HEK293 (cell line): Measurements from ENCODE around the gene TMEM184C.

ENCODE experiments used
- CTCF ChIA-PET: fragments of 350-600 bp; formaldehyde crosslinking; extraction: SDS; loops from one replicate; lab custom pipeline; 2021; ENCODE audit warnings: antibody characterized with exemption; lab: Yijun Ruan, JAX
- POLR2A ChIA-PET: fragments of 300-600 bp; formaldehyde crosslinking; extraction: SDS; loops from one replicate; lab custom pipeline; 2020; ENCODE audit warnings: antibody characterized with exemption, inconsistent platforms; lab: Yijun Ruan, JAX
- H3K27ac ChIP-seq: fragments of 200-500 bp; sonication (Bioruptor generic); 2 replicates; pipeline ENCODE4 v1.5.1; 2014; ENCODE audit warnings: low read depth, low read length, control low read depth, inconsistent platforms; ENCODE audit errors: extremely low read depth
- H3K36me3 ChIP-seq, 2 experiments: fragments of 200-500 bp in 1 of 2; sonication (Bioruptor generic) in 1 of 2; 1 replicate in 1 of 2; 2 replicates in 1 of 2; pipeline ENCODE4 v1.5.1; 2014 to 2017; ENCODE audit warnings: inconsistent platforms in 2 of 2, low read length in 2 of 2; ENCODE audit not compliant: control insufficient read depth in 2 of 2, insufficient read depth in 1 of 2
- H3K4me1 ChIP-seq: fragments of 200-500 bp; sonication (Bioruptor generic); 2 replicates; pipeline ENCODE4 v1.5.1; 2014; ENCODE audit warnings: mild to moderate bottlenecking, low read length, inconsistent platforms; ENCODE audit not compliant: control insufficient read depth, insufficient read depth
- H3K4me3 ChIP-seq: 2 replicates; pipeline ENCODE4 v1.5.1; 2011; ENCODE audit warnings: low read depth, mild to moderate bottlenecking, control low read depth, low read length, moderate library complexity
- H3K9me3 ChIP-seq: fragments of 200-500 bp; sonication (Bioruptor generic); 2 replicates; pipeline ENCODE4 v1.5.1; 2014; ENCODE audit warnings: low read depth, low read length, inconsistent platforms; ENCODE audit not compliant: control insufficient read depth, insufficient read depth
- FEZF1 ChIP-seq: fragments of 450-650 bp; formaldehyde crosslinking; IDR thresholded peaks from 2 replicates; pipeline ENCODE4 v1.5.1; 2016; ENCODE audit warnings: missing biosample characterization, missing genetic modification characterization
- GLIS1 ChIP-seq: fragments of 450-650 bp; formaldehyde crosslinking; IDR thresholded peaks from 2 replicates; pipeline ENCODE4 v1.5.1; 2016; ENCODE audit warnings: missing biosample characterization, missing genetic modification characterization
- MZF1 ChIP-seq: fragments of 450-650 bp; formaldehyde crosslinking; IDR thresholded peaks from 2 replicates; pipeline ENCODE4 v1.5.1; 2017; ENCODE audit warnings: missing biosample characterization, missing genetic modification characterization, borderline replicate concordance
- SP3 ChIP-seq: fragments of 450-650 bp; formaldehyde crosslinking; IDR thresholded peaks from 2 replicates; pipeline ENCODE4 v1.5.1; 2016; ENCODE audit warnings: missing biosample characterization, missing genetic modification characterization
- SP7 ChIP-seq: fragments of 450-650 bp; formaldehyde crosslinking; IDR thresholded peaks from 2 replicates; pipeline ENCODE4 v1.5.1; 2016; ENCODE audit warnings: missing biosample characterization, missing genetic modification characterization
- ZBTB21 ChIP-seq: fragments of 450-650 bp; formaldehyde crosslinking; IDR thresholded peaks from 2 replicates; pipeline ENCODE4 v1.5.1; 2017; ENCODE audit warnings: missing biosample characterization, missing genetic modification characterization
- ZFP41 ChIP-seq: fragments of 450-650 bp; formaldehyde crosslinking; IDR thresholded peaks from 2 replicates; pipeline ENCODE4 v1.5.1; 2016; ENCODE audit warnings: missing biosample characterization, missing genetic modification characterization, borderline replicate concordance
- ZNF146 ChIP-seq: fragments of 450-650 bp; formaldehyde crosslinking; IDR thresholded peaks from 2 replicates; pipeline ENCODE4 v1.5.1; 2016; ENCODE audit warnings: missing biosample characterization, missing genetic modification characterization
- ZNF202 ChIP-seq: fragments of 450-650 bp; formaldehyde crosslinking; IDR thresholded peaks from 2 replicates; pipeline ENCODE4 v1.5.1; 2016; ENCODE audit warnings: missing biosample characterization, missing genetic modification characterization, borderline replicate concordance
- ZNF510 ChIP-seq: fragments of 450-650 bp; formaldehyde crosslinking; IDR thresholded peaks from 2 replicates; pipeline ENCODE4 v1.5.1; 2018; ENCODE audit warnings: mild to moderate bottlenecking, missing genetic modification characterization, missing biosample characterization; ENCODE audit not compliant: insufficient replicate concordance
- ZNF514 ChIP-seq: fragments of 450-650 bp; formaldehyde crosslinking; IDR thresholded peaks from 2 replicates; pipeline ENCODE4 v1.5.1; 2016; ENCODE audit warnings: missing biosample characterization, missing genetic modification characterization
- ZNF558 ChIP-seq: fragments of 450-650 bp; formaldehyde crosslinking; IDR thresholded peaks from 2 replicates; pipeline ENCODE4 v1.5.1; 2016; ENCODE audit warnings: missing biosample characterization, missing genetic modification characterization
- ZNF596 ChIP-seq: fragments of 450-650 bp; IDR thresholded peaks from 2 replicates; pipeline ENCODE4 v1.5.0; 2018; ENCODE audit warnings: missing biosample characterization, mild to moderate bottlenecking, missing genetic modification characterization, moderate library complexity
- ZNF624 ChIP-seq: fragments of 450-650 bp; formaldehyde crosslinking; IDR thresholded peaks from 2 replicates; pipeline ENCODE4 v1.5.1; 2017; ENCODE audit warnings: missing biosample characterization, missing genetic modification characterization
- ZSCAN5A ChIP-seq: fragments of 450-650 bp; formaldehyde crosslinking; IDR thresholded peaks from 2 replicates; pipeline ENCODE4 v1.5.1; 2016; ENCODE audit warnings: missing biosample characterization, missing genetic modification characterization
- TF ChIP-seq, protein P1 (sequence below): fragments of 450-650 bp; formaldehyde crosslinking; IDR thresholded peaks from 2 replicates; pipeline ENCODE4 v1.5.1; 2016; ENCODE audit warnings: missing biosample characterization, missing genetic modification characterization
- TF ChIP-seq, protein P2 (sequence below): fragments of 450-650 bp; formaldehyde crosslinking; IDR thresholded peaks from 2 replicates; pipeline ENCODE4 v1.5.1; 2017; ENCODE audit warnings: missing biosample characterization, mild to moderate bottlenecking, missing genetic modification characterization, moderate library complexity
- TF ChIP-seq, protein P3 (sequence below): fragments of 450-650 bp; formaldehyde crosslinking; IDR thresholded peaks from 2 replicates; pipeline ENCODE4 v1.5.1; 2016; ENCODE audit warnings: missing biosample characterization, missing genetic modification characterization
- TF ChIP-seq, protein P4 (sequence below): fragments of 450-650 bp; formaldehyde crosslinking; IDR thresholded peaks from 2 replicates; pipeline ENCODE4 v1.5.1; 2017; ENCODE audit warnings: missing biosample characterization, missing genetic modification characterization
- TF ChIP-seq, protein P5 (sequence below): fragments of 450-650 bp; formaldehyde crosslinking; conservative IDR thresholded peaks from 2 replicates; pipeline ENCODE4 v1.5.1; 2016; ENCODE audit warnings: low read depth, missing biosample characterization, missing genetic modification characterization

Gene TMEM184C

GRCh38 chr4:147580396-147580795 is 36.8 kb upstream of the TMEM184C start:
- H3K36me3 ChIP-seq = no peaks in the 10 kb centered on the region
- TF ChIP-seq SP3 (tag by site-specific recombination) (no peak), ZNF202 (tag by site-specific recombination) (no peak), ZNF596 (tag by site-specific recombination) (no peak), ZNF146 (tag by site-specific recombination) (no peak), ZBTB21 (tag by site-specific recombination) (no peak), ZNF510 (no peak)
- TF ChIP-seq, protein P1, sequence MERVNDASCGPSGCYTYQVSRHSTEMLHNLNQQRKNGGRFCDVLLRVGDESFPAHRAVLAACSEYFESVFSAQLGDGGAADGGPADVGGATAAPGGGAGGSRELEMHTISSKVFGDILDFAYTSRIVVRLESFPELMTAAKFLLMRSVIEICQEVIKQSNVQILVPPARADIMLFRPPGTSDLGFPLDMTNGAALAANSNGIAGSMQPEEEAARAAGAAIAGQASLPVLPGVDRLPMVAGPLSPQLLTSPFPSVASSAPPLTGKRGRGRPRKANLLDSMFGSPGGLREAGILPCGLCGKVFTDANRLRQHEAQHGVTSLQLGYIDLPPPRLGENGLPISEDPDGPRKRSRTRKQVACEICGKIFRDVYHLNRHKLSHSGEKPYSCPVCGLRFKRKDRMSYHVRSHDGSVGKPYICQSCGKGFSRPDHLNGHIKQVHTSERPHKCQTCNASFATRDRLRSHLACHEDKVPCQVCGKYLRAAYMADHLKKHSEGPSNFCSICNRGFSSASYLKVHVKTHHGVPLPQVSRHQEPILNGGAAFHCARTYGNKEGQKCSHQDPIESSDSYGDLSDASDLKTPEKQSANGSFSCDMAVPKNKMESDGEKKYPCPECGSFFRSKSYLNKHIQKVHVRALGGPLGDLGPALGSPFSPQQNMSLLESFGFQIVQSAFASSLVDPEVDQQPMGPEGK (tag by site-specific recombination) = no peak
- TF ChIP-seq, protein P2, sequence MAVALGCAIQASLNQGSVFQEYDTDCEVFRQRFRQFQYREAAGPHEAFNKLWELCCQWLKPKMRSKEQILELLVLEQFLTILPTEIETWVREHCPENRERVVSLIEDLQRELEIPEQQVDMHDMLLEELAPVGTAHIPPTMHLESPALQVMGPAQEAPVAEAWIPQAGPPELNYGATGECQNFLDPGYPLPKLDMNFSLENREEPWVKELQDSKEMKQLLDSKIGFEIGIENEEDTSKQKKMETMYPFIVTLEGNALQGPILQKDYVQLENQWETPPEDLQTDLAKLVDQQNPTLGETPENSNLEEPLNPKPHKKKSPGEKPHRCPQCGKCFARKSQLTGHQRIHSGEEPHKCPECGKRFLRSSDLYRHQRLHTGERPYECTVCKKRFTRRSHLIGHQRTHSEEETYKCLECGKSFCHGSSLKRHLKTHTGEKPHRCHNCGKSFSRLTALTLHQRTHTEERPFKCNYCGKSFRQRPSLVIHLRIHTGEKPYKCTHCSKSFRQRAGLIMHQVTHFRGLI (tag by site-specific recombination) = no peak
- TF ChIP-seq, all 188 proteins: peak for 0
- Histone ChIP-seq H3K4me3 (no peak overlapping the region), H3K27ac (no peak overlapping the region), H3K4me1 (no peaks in the 10 kb centered on the region), H3K9me3 (no peaks in the 10 kb centered on the region)
- POLR2A ChIA-PET = no interaction called here
- CTCF ChIA-PET = interaction anchor here (1.3 kb wide), 1 partner anchor 9 kb away, joined by 6 read pairs; no protein-coding TSS in a partner anchor

DNA sequence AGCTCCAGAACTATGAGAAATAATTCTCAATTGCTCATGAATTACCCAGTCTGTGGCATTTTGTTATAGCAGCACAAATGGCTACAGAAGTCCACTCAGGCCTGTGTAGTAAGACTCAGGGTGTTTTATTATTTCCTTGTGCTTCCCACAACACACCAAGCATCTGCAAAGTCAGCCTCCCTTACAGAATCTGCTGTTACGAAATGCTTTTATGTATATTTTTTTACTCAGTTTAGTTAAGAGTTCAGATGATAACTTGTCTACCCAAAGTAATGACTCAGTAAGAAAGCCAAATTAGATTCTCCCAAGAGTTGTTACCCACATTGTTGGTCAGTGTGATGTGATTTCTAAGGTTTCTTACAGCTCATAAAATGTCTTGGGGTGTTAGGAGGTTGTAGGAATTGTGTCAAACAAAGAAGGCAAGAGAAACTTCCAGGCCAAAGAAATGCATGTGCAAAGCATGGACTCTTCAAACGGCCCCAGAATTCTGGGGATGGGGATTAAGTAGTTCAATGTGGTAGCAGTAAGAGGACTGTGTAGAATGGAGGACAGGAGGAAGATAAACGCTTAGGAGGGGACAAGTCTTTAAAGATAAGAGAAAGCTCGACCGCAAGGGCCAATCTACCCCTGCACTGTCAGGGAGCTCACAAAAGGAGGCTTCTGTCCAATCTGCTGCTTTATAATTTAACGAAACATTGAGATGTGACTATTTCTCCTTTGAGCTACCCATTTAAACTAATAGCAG is 35.4 kb upstream of the TMEM184C start:
- Histone ChIP-seq H3K4me1 (no peaks in the 10 kb centered on the region), H3K36me3 (no peaks in the 10 kb centered on the region), H3K27ac (no peak overlapping the region), H3K4me3 (no peak overlapping the region), H3K9me3 (no peaks in the 10 kb centered on the region)
- POLR2A ChIA-PET = no interaction called here
- CTCF ChIA-PET = interaction anchor here (0.6 to 1.3 kb wide), 3 partner anchors 8 to 278 kb away, joined by 3 to 6 read pairs (median 4); no protein-coding TSS in a partner anchor
- TF ChIP-seq GLIS1 (tag by site-specific recombination) (no peak), ZNF558 (tag by site-specific recombination) (no peak), MZF1 (tag by site-specific recombination) (no peak), ZFP41 (no peak), SP7 (tag by site-specific recombination) (no peak), ZNF624 (tag by site-specific recombination) (no peak), FEZF1 (tag by site-specific recombination) (no peak), ZSCAN5A (tag by site-specific recombination) (no peak), ZNF514 (tag by site-specific recombination) (no peak)
- TF ChIP-seq, protein P3, sequence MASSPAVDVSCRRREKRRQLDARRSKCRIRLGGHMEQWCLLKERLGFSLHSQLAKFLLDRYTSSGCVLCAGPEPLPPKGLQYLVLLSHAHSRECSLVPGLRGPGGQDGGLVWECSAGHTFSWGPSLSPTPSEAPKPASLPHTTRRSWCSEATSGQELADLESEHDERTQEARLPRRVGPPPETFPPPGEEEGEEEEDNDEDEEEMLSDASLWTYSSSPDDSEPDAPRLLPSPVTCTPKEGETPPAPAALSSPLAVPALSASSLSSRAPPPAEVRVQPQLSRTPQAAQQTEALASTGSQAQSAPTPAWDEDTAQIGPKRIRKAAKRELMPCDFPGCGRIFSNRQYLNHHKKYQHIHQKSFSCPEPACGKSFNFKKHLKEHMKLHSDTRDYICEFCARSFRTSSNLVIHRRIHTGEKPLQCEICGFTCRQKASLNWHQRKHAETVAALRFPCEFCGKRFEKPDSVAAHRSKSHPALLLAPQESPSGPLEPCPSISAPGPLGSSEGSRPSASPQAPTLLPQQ (tag by site-specific recombination) = no peak
- TF ChIP-seq, protein P4, sequence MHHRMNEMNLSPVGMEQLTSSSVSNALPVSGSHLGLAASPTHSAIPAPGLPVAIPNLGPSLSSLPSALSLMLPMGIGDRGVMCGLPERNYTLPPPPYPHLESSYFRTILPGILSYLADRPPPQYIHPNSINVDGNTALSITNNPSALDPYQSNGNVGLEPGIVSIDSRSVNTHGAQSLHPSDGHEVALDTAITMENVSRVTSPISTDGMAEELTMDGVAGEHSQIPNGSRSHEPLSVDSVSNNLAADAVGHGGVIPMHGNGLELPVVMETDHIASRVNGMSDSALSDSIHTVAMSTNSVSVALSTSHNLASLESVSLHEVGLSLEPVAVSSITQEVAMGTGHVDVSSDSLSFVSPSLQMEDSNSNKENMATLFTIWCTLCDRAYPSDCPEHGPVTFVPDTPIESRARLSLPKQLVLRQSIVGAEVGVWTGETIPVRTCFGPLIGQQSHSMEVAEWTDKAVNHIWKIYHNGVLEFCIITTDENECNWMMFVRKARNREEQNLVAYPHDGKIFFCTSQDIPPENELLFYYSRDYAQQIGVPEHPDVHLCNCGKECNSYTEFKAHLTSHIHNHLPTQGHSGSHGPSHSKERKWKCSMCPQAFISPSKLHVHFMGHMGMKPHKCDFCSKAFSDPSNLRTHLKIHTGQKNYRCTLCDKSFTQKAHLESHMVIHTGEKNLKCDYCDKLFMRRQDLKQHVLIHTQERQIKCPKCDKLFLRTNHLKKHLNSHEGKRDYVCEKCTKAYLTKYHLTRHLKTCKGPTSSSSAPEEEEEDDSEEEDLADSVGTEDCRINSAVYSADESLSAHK (tag by site-specific recombination) = no peak
- TF ChIP-seq, protein P5, sequence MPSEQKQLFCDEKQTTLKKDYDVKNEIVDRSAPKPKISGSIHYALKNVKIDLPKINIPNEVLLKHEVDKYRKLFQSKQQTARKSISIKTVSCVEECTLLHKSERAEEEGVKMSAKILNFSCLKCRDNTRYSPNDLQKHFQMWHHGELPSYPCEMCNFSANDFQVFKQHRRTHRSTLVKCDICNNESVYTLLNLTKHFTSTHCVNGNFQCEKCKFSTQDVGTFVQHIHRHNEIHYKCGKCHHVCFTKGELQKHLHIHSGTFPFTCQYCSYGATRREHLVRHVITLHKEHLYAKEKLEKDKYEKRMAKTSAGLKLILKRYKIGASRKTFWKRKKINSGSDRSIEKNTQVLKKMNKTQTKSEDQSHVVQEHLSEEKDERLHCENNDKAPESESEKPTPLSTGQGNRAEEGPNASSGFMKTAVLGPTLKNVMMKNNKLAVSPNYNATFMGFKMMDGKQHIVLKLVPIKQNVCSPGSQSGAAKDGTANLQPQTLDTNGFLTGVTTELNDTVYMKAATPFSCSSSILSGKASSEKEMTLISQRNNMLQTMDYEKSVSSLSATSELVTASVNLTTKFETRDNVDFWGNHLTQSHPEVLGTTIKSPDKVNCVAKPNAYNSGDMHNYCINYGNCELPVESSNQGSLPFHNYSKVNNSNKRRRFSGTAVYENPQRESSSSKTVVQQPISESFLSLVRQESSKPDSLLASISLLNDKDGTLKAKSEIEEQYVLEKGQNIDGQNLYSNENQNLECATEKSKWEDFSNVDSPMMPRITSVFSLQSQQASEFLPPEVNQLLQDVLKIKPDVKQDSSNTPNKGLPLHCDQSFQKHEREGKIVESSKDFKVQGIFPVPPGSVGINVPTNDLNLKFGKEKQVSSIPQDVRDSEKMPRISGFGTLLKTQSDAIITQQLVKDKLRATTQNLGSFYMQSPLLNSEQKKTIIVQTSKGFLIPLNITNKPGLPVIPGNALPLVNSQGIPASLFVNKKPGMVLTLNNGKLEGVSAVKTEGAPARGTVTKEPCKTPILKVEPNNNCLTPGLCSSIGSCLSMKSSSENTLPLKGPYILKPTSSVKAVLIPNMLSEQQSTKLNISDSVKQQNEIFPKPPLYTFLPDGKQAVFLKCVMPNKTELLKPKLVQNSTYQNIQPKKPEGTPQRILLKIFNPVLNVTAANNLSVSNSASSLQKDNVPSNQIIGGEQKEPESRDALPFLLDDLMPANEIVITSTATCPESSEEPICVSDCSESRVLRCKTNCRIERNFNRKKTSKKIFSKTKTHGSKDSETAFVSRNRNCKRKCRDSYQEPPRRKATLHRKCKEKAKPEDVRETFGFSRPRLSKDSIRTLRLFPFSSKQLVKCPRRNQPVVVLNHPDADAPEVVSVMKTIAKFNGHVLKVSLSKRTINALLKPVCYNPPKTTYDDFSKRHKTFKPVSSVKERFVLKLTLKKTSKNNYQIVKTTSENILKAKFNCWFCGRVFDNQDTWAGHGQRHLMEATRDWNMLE = no peak
